ENCODE measurements around the gene MACROD2.

The MACROD2 gene

DNA sequence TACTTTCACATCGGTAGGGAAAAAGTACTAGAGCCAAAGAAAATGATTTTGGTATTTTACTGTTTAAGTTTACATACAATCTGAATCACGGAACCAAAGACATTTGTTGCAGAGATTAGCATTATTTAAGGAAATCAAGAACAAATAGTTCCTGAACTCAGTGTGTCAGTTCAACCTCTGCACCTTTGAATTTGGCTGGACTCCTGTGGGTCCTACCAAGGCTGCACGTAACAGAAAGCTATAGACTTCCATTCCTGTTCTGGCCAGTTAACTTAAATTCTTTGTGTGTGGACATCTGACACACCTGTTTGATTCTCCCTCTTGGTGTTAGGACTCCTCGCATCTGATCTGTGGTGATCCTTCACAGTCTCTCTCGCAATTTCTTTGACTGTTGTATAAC is 69.6 kb downstream of the MACROD2 start:
- Histone ChIP-seq H3K9me3 (no peaks in the 10 kb centered on the region), H3K36me3 (no peaks in the 10 kb centered on the region), H3K4me3 (ENCODE audit: low read depth, low read length) (no peak overlapping the region), H3K4me1 (no peaks in the 10 kb centered on the region), H3K27me3 (peaks cover 3% of the 10 kb centered on the region; the same call in 1 of the 2 replicates)
- no peak for DNase-seq
- TF ChIP-seq, protein P1, sequence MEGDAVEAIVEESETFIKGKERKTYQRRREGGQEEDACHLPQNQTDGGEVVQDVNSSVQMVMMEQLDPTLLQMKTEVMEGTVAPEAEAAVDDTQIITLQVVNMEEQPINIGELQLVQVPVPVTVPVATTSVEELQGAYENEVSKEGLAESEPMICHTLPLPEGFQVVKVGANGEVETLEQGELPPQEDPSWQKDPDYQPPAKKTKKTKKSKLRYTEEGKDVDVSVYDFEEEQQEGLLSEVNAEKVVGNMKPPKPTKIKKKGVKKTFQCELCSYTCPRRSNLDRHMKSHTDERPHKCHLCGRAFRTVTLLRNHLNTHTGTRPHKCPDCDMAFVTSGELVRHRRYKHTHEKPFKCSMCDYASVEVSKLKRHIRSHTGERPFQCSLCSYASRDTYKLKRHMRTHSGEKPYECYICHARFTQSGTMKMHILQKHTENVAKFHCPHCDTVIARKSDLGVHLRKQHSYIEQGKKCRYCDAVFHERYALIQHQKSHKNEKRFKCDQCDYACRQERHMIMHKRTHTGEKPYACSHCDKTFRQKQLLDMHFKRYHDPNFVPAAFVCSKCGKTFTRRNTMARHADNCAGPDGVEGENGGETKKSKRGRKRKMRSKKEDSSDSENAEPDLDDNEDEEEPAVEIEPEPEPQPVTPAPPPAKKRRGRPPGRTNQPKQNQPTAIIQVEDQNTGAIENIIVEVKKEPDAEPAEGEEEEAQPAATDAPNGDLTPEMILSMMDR (IDR thresholded peaks at IDR 0.05; ENCODE audit: low read depth, low read length), result no peak

DNA sequence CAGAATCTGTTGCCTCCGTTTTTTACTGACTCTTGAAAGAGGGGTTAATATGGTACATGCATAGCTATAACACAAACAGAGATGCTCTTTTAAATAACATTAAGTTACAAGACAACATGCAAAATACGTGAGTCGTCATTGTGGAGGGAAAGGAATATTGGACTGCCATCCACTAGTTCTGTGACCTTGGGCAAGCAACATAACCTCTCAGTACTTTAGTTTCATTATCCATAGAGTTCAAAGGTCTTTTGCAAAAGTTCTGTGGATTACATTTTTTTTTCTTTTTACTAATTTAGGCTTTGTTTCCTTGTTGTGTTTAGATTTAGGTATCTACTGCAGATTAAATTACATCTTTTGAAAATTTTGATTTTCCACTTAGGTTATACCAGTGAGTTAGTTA is 70.5 kb downstream of the MACROD2 start:
- TF ChIP-seq, protein P1 (IDR thresholded peaks at IDR 0.05; ENCODE audit: low read depth, low read length), result no peak
- Histone ChIP-seq H3K9me3 (no peaks in the 10 kb centered on the region), H3K4me1 (no peaks in the 10 kb centered on the region), H3K36me3 (no peaks in the 10 kb centered on the region), H3K27me3 (no peaks in the 10 kb centered on the region; the same call in 1 of the 2 replicates), H3K4me3 (ENCODE audit: low read depth, low read length) (no peak overlapping the region)
- DNase-seq, result no peak

DNA sequence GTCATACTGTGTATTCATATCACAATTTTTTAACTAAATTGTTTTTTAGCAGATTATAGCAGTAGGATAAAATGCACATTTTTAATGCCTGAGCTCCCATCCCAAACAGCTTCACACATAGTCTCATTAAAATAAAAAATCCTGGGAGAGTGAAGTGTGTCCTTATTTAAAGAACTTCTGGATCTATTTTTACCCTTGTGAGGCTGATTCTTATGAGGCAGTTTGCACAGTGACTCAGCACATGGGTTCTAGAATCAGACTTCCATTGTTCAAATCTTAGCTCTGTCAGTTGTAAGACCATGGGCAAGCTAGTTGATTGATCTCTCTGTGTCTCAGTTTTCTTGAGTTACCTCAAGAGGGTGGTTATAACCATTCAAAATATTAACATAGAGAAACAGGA is 72.3 kb downstream of the MACROD2 start:
- H3K36me3 ChIP-seq, result no peaks in the 10 kb centered on the region
- TF ChIP-seq, protein P1 (IDR thresholded peaks at IDR 0.05; ENCODE audit: low read depth, low read length), result no peak
- H3K9me3 ChIP-seq, result no peaks in the 10 kb centered on the region
- H3K27me3 ChIP-seq, result no peaks in the 10 kb centered on the region; the same call in 1 of the 2 replicates
- DNase-seq, result no peak
- H3K4me1 ChIP-seq, result no peaks in the 10 kb centered on the region
- no peak overlapping the region for H3K4me3 ChIP-seq (ENCODE audit: low read depth, low read length)

DNA sequence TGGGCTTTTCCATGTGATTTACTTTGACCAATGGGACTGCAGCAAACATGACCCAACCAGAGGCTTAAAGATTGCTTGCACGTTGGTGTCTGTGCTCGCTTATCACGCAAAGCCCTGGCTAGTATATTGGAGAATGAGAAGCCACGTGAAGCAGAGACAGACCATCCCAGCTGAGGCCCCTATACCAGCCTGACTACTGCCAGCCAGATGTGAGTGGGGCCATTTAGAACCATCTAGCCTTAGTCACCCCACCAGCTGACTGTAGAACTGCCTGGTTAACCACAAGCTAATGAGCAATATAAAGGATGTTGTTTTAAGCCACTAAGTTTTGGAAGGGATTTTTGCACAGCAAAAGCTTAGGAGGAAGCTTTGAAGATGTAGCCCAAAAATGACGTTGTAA is 74.5 kb downstream of the MACROD2 start:
- H3K4me3 ChIP-seq (ENCODE audit: low read depth, low read length), result no peak overlapping the region
- H3K36me3 ChIP-seq, result no peaks in the 10 kb centered on the region
- DNase-seq, result no peak
- no peaks in the 10 kb centered on the region for H3K4me1 ChIP-seq
- no peaks in the 10 kb centered on the region for H3K9me3 ChIP-seq
- TF ChIP-seq, protein P1 (IDR thresholded peaks at IDR 0.05; ENCODE audit: low read depth, low read length), result no peak
- peaks cover 2% of the 10 kb centered on the region for H3K27me3 ChIP-seq

DNA sequence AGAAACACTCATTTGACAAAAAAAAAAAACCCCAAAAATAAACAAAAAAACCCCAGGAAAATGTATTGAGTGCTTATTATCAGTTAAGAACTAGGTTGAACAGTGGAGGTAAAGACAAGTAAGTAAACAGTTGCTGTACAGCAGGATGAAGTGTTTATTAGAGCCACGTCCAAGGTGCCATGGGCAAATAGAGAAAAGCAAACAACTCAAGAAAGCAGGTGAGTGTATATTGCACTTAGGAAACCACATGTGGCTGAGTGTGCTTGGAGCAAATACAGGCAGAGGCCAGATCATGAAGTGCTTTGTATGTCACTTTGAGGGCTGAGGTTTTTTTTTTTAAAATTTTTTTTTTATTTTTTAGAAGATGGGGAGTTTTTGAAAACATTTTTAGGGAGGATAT is 98.3 kb downstream of the MACROD2 start:
- Histone ChIP-seq H3K36me3 (no peaks in the 10 kb centered on the region), H3K4me3 (ENCODE audit: low read depth, low read length) (no peak overlapping the region), H3K4me1 (no peaks in the 10 kb centered on the region), H3K27me3 (0 out of 2 replicates have a peak, but pooled peaks cover 2% of the 10 kb centered on the region), H3K9me3 (no peaks in the 10 kb centered on the region)
- TF ChIP-seq, protein P1 (IDR thresholded peaks at IDR 0.05; ENCODE audit: low read depth, low read length), result no peak
- no peak for DNase-seq

DNA sequence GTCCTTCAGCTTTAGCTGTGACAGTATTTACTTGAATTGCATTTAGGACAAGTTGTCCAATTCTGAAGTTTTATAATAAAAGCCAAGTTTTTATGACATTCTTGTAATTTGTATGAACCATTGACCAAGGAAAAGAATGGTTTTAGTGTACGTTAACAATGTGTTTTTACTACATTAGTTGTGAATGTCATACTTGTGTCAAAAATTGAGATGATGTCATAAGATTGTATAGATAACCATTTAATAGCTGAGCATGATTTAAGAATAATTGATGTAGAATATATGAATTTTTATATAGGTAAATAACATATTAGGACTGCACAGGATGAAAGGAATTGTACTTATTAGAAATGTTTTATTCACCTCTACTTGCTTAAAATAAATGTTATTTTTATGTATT is 102.9 kb downstream of the MACROD2 start:
- TF ChIP-seq, protein P1 (IDR thresholded peaks at IDR 0.05; ENCODE audit: low read depth, low read length), result no peak
- no peaks in the 10 kb centered on the region for H3K27me3 ChIP-seq
- no peaks in the 10 kb centered on the region for H3K36me3 ChIP-seq
- H3K4me3 ChIP-seq (ENCODE audit: low read depth, low read length), result no peak overlapping the region
- DNase-seq, result no peak
- H3K4me1 ChIP-seq, result no peaks in the 10 kb centered on the region
- no peaks in the 10 kb centered on the region for H3K9me3 ChIP-seq
